Parietal lobe (tissue), 2 donors: ENCODE results near the gene TGFBR1. TPM values are rescaled to one million over a fixed set of nuclear protein-coding genes. Genes with fewer than 3 reads are reported as not detected.

ENCODE experiments used
- small RNA-seq: library from RNA; depleted of rRNA; stranded (forward); fragments of <200 nt; gene quantifications from one replicate; pipeline ENCODE3, GENCODE V24; 2014; ENCODE audit warnings: low replicate concordance
- total RNA-seq: library from RNA; depleted of rRNA; stranded (reverse); fragments of >200 nt; gene quantifications from one replicate; pipeline ENCODE4 v1.2.3, GENCODE V29; 2014

TGFBR1 gene
- total RNA-seq = 82.9 TPM

GRCh38 chr9:99104459-99105151 is at the start of gene TGFBR1:
TSS of gene TGFBR1 (plus strand) at chr9:99105113. CDS start at chr9:99105206, 93 bp downstream.

Small RNA genes within 50 kb of the gene (small RNA-seq; reads per million reads assigned to genes)
- gene RN7SL794P (not detected), gene RNA5SP290 (not detected)

Other genes starting within 250 kb of the TGFBR1 start
- 11.3 TPM for gene COL15A1, start 161.2 kb upstream of the TGFBR1 start, total RNA-seq
- gene ALG2, start 116.8 kb downstream of the TGFBR1 start, total RNA-seq = 25.4 TPM
- gene SEC61B, start 117.2 kb downstream of the TGFBR1 start, total RNA-seq = 38.5 TPM